ENCODE results near the gene ARHGAP23. TPM values are rescaled to one million over a fixed set of nuclear protein-coding genes. Genes with fewer than 3 reads are reported as not detected.
A peak's percentile ranks its signal among the peaks of the same experiment; 100 is the strongest.

The ARHGAP23 gene
- total and polyA plus RNA-seq, 2 experiments from 2014 or later: 21.4 to 150 TPM

DNA sequence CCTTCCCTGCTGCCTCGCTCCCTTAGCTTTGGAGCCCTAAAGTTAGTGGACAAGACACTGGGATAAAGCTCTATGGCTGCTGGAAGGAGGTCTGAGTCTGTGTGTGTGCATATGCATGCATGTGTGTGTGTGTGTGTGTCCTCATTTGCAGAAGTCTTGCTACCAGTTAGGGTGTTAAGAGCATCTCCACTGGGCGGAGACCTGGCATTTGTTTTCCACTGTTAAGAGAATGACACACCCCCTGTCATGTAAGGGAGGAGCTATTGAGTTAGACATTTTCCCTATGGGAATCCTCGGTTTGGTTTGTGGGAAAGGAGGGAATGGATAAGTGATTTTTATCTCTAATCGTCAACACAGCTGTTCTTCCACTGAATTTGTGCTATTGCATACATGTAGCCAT is 24.8 kb upstream of the ARHGAP23 start:
- TF ChIP-seq ZNF331 (CRISPR knock-in tag; IDR thresholded peaks at IDR 0.05; ENCODE audit: low read depth): no peak
- no peaks in the 10 kb centered on the region for H3K27me3 Mint-ChIP-seq (ENCODE audit: insufficient read depth, low read depth, poor library complexity)
- peak overlapping the region; percentile 32 for H3K4me3 ChIP-seq

DNA sequence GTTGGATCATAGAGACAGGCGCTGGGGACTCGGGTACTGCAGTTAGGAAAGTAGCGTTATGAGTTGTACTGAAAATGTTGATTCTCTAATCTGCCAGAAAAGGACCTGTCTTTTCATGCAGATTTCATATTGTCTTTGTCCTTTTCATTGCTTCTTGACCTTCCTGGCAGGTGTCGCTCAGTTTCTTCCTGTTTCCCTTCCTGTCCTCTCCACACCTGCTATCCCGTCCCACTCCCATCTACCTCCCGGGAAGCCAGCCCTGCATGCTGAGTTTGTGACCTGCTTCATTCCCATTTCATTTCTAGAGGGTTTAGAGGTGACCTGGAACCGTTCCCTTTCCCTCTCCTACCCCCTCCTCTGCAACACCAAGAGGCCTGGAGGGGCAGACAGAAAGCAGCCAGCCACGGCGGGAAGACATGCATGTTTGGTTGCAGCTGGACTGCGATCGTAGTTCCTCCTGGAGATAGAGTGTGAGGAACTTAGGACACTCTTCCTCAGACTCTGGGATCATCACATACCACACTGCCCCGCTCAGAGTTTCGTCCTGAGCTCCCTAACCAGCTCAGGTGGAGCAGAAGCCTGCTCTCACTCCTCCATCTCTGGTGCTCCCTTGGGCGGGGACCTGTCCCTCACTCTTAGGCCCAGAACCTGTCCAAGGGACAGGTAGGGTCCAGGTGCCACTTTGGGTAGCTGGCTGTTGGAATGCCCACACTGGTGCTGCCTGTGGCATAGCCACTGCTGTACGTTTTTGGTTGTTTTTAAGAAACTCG is 23.9 kb upstream of the ARHGAP23 start:
- no peaks in the 10 kb centered on the region for H3K9me3 Mint-ChIP-seq

More for the DNA sequence above, 24.8 kb upstream of the ARHGAP23 start:
- Histone ChIP-seq H4K20me1 (replicated peaks; ENCODE audit: insufficient read depth) (no peaks in the 10 kb centered on the region; the same call in 1 of the 2 replicates), H3F3A (replicated peaks; ENCODE audit: low read depth) (0 out of 2 replicates have a peak, but pooled peaks cover 10% of the 10 kb centered on the region), H3K4me2 (peak overlapping the region; percentile 70), H3K79me2 (replicated peaks; ENCODE audit: insufficient read depth) (no peaks in the 10 kb centered on the region), H3K27ac (ENCODE audit: low read depth) (peak overlapping the region; percentile 76), H3K9me2 (ENCODE audit: insufficient read depth) (no peaks in the 10 kb centered on the region), H3K27me3 (ENCODE audit: insufficient read depth) (no peaks in the 10 kb centered on the region), H2AFZ (no peak overlapping the region), H3K4me1 (ENCODE audit: insufficient read depth) (peaks cover 34% of the 10 kb centered on the region), H3K36me3 (ENCODE audit: insufficient read depth) (peaks cover 6% of the 10 kb centered on the region; the same call in 1 of the 2 replicates)
- H3K4me3 Mint-ChIP-seq: peak overlapping the region; percentile 39
- peaks cover 33% of the 10 kb centered on the region for H3K36me3 Mint-ChIP-seq (ENCODE audit: low read depth)
- DNase-seq (ENCODE audit: low spot score) (peak; percentile 74), ATAC-seq (peak; percentile 74)
- peak overlapping the region; percentile 45 for H3K27ac Mint-ChIP-seq
- peaks cover 43% of the 10 kb centered on the region for H3K4me1 Mint-ChIP-seq
- no peaks in the 10 kb centered on the region for H3K9me3 Mint-ChIP-seq

DNA sequence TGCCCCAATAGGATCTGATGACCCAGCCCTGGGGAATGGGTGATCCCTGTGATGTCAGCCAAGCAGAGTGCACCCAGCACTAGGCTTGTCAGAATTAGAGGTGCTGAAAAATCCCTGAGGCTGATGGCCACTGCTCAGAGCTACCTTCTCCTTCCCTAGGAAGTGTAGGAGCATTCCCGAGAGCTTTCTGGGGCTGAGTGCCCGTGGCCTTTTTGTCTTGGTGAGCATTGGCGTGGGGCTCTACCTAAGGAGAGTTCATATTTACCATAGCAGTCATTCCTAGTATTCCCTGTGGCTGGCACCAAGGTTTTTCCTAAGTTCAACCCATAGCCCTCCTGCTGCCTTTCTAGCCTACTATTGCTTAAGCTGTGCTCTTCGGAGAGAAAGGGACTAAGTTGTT is 22.6 kb upstream of the ARHGAP23 start:
- Histone ChIP-seq H2AFZ (no peak overlapping the region), H3K4me3 (no peak overlapping the region), H4K20me1 (replicated peaks; ENCODE audit: insufficient read depth) (no peaks in the 10 kb centered on the region), H3K27me3 (ENCODE audit: insufficient read depth) (no peaks in the 10 kb centered on the region), H3K36me3 (ENCODE audit: insufficient read depth) (no peaks in the 10 kb centered on the region), H3K9me2 (ENCODE audit: insufficient read depth) (no peaks in the 10 kb centered on the region), H3K27ac (ENCODE audit: low read depth) (no peak overlapping the region), H3K4me2 (no peak overlapping the region), H3F3A (replicated peaks; ENCODE audit: low read depth) (0 out of 2 replicates have a peak, but pooled peaks cover 10% of the 10 kb centered on the region), H3K79me2 (replicated peaks; ENCODE audit: insufficient read depth) (no peaks in the 10 kb centered on the region), H3K4me1 (ENCODE audit: insufficient read depth) (peaks cover 34% of the 10 kb centered on the region)
- ATAC-seq (no peak), DNase-seq (ENCODE audit: low spot score) (no peak)
- Mint-ChIP-seq H3K27me3 (ENCODE audit: insufficient read depth, low read depth, poor library complexity) (peaks cover 3% of the 10 kb centered on the region), H3K27ac (no peak overlapping the region), H3K4me3 (no peak overlapping the region; the same call in 2 of the 3 replicates), H3K9me3 (no peaks in the 10 kb centered on the region), H3K36me3 (ENCODE audit: low read depth) (peaks cover 16% of the 10 kb centered on the region), H3K4me1 (peaks cover 45% of the 10 kb centered on the region)
- no peak for TF ChIP-seq EZH2phosphoT487 (IDR thresholded peaks at IDR 0.05; ENCODE audit: unreplicated experiment)
- TF ChIP-seq ZNF114 (CRISPR knock-in tag; IDR thresholded peaks at IDR 0.05): no peak
- no peak for TF ChIP-seq STAT1 (IDR thresholded peaks at IDR 0.05; ENCODE audit: unreplicated experiment)
- TF ChIP-seq EZH2 (IDR thresholded peaks at IDR 0.05; ENCODE audit: low read depth, unreplicated experiment): no peak
- no peak for TF ChIP-seq JUNB (IDR thresholded peaks at IDR 0.05; ENCODE audit: unreplicated experiment)
- TF ChIP-seq CREB1 (CRISPR knock-in tag; IDR thresholded peaks at IDR 0.05; ENCODE audit: low read depth): no peak
- TF ChIP-seq ZNF331 (CRISPR knock-in tag; IDR thresholded peaks at IDR 0.05; ENCODE audit: low read depth): no peak
- TF ChIP-seq, protein P1, sequence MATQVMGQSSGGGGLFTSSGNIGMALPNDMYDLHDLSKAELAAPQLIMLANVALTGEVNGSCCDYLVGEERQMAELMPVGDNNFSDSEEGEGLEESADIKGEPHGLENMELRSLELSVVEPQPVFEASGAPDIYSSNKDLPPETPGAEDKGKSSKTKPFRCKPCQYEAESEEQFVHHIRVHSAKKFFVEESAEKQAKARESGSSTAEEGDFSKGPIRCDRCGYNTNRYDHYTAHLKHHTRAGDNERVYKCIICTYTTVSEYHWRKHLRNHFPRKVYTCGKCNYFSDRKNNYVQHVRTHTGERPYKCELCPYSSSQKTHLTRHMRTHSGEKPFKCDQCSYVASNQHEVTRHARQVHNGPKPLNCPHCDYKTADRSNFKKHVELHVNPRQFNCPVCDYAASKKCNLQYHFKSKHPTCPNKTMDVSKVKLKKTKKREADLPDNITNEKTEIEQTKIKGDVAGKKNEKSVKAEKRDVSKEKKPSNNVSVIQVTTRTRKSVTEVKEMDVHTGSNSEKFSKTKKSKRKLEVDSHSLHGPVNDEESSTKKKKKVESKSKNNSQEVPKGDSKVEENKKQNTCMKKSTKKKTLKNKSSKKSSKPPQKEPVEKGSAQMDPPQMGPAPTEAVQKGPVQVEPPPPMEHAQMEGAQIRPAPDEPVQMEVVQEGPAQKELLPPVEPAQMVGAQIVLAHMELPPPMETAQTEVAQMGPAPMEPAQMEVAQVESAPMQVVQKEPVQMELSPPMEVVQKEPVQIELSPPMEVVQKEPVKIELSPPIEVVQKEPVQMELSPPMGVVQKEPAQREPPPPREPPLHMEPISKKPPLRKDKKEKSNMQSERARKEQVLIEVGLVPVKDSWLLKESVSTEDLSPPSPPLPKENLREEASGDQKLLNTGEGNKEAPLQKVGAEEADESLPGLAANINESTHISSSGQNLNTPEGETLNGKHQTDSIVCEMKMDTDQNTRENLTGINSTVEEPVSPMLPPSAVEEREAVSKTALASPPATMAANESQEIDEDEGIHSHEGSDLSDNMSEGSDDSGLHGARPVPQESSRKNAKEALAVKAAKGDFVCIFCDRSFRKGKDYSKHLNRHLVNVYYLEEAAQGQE (IDR thresholded peaks at IDR 0.05; ENCODE audit: unreplicated experiment): no peak
- TF ChIP-seq POLR2AphosphoS5 (IDR thresholded peaks at IDR 0.05; ENCODE audit: low read depth): no peak
- TF ChIP-seq, protein P2, sequence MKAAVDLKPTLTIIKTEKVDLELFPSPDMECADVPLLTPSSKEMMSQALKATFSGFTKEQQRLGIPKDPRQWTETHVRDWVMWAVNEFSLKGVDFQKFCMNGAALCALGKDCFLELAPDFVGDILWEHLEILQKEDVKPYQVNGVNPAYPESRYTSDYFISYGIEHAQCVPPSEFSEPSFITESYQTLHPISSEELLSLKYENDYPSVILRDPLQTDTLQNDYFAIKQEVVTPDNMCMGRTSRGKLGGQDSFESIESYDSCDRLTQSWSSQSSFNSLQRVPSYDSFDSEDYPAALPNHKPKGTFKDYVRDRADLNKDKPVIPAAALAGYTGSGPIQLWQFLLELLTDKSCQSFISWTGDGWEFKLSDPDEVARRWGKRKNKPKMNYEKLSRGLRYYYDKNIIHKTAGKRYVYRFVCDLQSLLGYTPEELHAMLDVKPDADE (IDR thresholded peaks at IDR 0.05): no peak

More for the DNA sequence above, 23.9 kb upstream of the ARHGAP23 start:
- peak; percentile 58 for DNase-seq (ENCODE audit: low spot score)
- Mint-ChIP-seq H3K27ac (peak overlapping the region; percentile 84), H3K27me3 (ENCODE audit: insufficient read depth, low read depth, poor library complexity) (no peaks in the 10 kb centered on the region), H3K4me1 (peaks cover 45% of the 10 kb centered on the region), H3K36me3 (ENCODE audit: low read depth) (peaks cover 29% of the 10 kb centered on the region), H3K4me3 (peak overlapping the region; percentile 49)
- Histone ChIP-seq H3K36me3 (ENCODE audit: insufficient read depth) (peaks cover 4% of the 10 kb centered on the region; the same call in 1 of the 2 replicates), H3K79me2 (replicated peaks; ENCODE audit: insufficient read depth) (no peaks in the 10 kb centered on the region), H3K4me3 (peak overlapping the region; percentile 32), H3K27ac (ENCODE audit: low read depth) (peak overlapping the region; percentile 78), H3K9me2 (ENCODE audit: insufficient read depth) (no peaks in the 10 kb centered on the region), H3K27me3 (ENCODE audit: insufficient read depth) (no peaks in the 10 kb centered on the region), H2AFZ (no peak overlapping the region), H3K4me2 (peak overlapping the region; percentile 70), H3F3A (replicated peaks; ENCODE audit: low read depth) (0 out of 2 replicates have a peak, but pooled peaks cover 10% of the 10 kb centered on the region), H4K20me1 (replicated peaks; ENCODE audit: insufficient read depth) (no peaks in the 10 kb centered on the region; the same call in 1 of the 2 replicates), H3K4me1 (ENCODE audit: insufficient read depth) (peaks cover 34% of the 10 kb centered on the region)
- no peak for TF ChIP-seq JUNB (IDR thresholded peaks at IDR 0.05; ENCODE audit: unreplicated experiment)
- TF ChIP-seq POLR2AphosphoS5 (IDR thresholded peaks at IDR 0.05; ENCODE audit: low read depth): peak; percentile 40
- no peak for TF ChIP-seq ZNF331 (CRISPR knock-in tag; IDR thresholded peaks at IDR 0.05; ENCODE audit: low read depth)
- peak; percentile 67 for TF ChIP-seq NANOG (IDR thresholded peaks at IDR 0.05; ENCODE audit: borderline replicate concordance)
- TF ChIP-seq, protein P2 (IDR thresholded peaks at IDR 0.05): peak; percentile 38; the same call in 1 of the 2 replicates
- no peak for TF ChIP-seq EZH2 (IDR thresholded peaks at IDR 0.05; ENCODE audit: low read depth, unreplicated experiment)
- ATAC-seq: peak; percentile 63

Measured in GM23338 (cell line).